ENCODE results near the gene FRS3. TPM values are rescaled to one million over a fixed set of nuclear protein-coding genes. Genes with fewer than 3 reads are reported as not detected.

Gene FRS3
- total and polyA plus RNA-seq, 2 of the 13 experiments (the other 11 are each of a cell fraction or from before 2014, with no cell fraction given): 3.0 to 7.4 TPM

DNA sequence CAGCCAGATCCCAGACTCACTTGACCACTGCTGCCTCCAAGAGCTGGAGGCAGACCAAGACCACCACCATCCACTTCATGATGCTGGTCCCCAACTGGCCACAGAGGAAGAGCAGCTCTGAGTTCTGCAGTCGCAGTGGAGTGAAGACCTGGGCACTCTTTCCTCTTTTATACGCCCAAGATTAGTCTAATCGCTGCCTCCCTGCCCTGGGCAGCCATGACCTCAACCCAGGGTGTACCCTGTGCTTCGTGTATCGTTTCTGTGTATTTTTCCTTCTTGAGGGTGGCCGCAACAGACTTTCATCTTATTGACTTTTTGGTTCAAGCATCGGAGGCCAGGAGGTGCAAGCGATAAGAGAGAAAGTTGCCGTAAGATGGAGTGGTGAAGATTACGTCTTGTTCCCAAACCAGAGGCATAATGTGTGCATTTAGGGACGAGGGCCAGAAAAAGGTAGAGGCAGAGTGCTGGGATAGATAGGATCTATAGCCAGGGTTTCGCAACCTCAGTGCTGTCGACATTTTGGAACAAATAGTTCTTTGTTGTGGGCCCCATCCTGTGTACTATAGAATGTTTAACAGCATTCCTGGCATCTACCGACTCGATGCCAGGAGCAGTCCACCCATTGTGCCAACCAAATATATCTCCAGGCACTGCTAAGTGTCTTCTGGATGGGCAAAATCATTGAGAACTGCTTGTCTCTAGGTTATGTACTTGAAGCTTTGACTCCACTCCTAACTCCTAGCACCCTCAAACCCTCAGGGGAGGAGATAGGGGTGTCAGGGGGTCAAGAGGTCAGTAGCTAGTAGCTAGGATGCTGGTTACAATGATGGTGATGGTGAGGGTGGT is 32.2 kb downstream of the FRS3 start, which contains the start of gene PGC (continued):
- TF ChIP-seq, protein P1, sequence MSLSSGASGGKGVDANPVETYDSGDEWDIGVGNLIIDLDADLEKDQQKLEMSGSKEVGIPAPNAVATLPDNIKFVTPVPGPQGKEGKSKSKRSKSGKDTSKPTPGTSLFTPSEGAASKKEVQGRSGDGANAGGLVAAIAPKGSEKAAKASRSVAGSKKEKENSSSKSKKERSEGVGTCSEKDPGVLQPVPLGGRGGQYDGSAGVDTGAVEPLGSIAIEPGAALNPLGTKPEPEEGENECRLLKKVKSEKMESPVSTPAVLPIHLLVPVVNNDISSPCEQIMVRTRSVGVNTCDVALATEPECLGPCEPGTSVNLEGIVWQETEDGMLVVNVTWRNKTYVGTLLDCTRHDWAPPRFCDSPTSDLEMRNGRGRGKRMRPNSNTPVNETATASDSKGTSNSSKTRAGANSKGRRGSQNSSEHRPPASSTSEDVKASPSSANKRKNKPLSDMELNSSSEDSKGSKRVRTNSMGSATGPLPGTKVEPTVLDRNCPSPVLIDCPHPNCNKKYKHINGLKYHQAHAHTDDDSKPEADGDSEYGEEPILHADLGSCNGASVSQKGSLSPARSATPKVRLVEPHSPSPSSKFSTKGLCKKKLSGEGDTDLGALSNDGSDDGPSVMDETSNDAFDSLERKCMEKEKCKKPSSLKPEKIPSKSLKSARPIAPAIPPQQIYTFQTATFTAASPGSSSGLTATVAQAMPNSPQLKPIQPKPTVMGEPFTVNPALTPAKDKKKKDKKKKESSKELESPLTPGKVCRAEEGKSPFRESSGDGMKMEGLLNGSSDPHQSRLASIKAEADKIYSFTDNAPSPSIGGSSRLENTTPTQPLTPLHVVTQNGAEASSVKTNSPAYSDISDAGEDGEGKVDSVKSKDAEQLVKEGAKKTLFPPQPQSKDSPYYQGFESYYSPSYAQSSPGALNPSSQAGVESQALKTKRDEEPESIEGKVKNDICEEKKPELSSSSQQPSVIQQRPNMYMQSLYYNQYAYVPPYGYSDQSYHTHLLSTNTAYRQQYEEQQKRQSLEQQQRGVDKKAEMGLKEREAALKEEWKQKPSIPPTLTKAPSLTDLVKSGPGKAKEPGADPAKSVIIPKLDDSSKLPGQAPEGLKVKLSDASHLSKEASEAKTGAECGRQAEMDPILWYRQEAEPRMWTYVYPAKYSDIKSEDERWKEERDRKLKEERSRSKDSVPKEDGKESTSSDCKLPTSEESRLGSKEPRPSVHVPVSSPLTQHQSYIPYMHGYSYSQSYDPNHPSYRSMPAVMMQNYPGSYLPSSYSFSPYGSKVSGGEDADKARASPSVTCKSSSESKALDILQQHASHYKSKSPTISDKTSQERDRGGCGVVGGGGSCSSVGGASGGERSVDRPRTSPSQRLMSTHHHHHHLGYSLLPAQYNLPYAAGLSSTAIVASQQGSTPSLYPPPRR (CRISPR knock-in tag; IDR thresholded peaks at IDR 0.05; ENCODE audit: borderline replicate concordance): peak; percentile 91
- TF ChIP-seq ZNF354B (CRISPR knock-in tag; IDR thresholded peaks at IDR 0.05) (0 out of 2 replicates have a peak, but pooled peaks have one; percentile 47), HNF4G (IDR thresholded peaks at IDR 0.05; ENCODE audit: borderline replicate concordance, low read depth, low read length) (peak; percentile 53), HNF4G (CRISPR knock-in tag; IDR thresholded peaks at IDR 0.05; ENCODE audit: borderline replicate concordance, low read depth) (peak; percentile 21; the same call in 1 of the 2 replicates), TAF15 (IDR thresholded peaks at IDR 0.05; ENCODE audit: low read depth, low read length, poor library complexity, severe bottlenecking) (no peak), ZNF598 (CRISPR knock-in tag; IDR thresholded peaks at IDR 0.05; ENCODE audit: borderline replicate concordance) (peak; percentile 43; the same call in 1 of the 2 replicates), KLF11 (CRISPR knock-in tag; IDR thresholded peaks at IDR 0.05) (no peak), NFE2L1 (CRISPR knock-in tag; IDR thresholded peaks at IDR 0.05; ENCODE audit: borderline replicate concordance) (no peak), ARNT2 (CRISPR knock-in tag; IDR thresholded peaks at IDR 0.05; ENCODE audit: low read depth) (peak; percentile 77; the same call in 1 of the 2 replicates), ZNF792 (CRISPR knock-in tag; IDR thresholded peaks at IDR 0.05) (peak; percentile 57; the same call in 1 of the 2 replicates), NPAS2 (CRISPR knock-in tag; IDR thresholded peaks at IDR 0.05; ENCODE audit: borderline replicate concordance) (0 out of 2 replicates have a peak, but pooled peaks have one; percentile 30), ZNF737 (CRISPR knock-in tag; IDR thresholded peaks at IDR 0.05; ENCODE audit: borderline replicate concordance) (no peak; the same call in 1 of the 2 replicates), ERF (CRISPR knock-in tag; IDR thresholded peaks at IDR 0.05) (peak; percentile 38)
- TF ChIP-seq, protein P2, sequence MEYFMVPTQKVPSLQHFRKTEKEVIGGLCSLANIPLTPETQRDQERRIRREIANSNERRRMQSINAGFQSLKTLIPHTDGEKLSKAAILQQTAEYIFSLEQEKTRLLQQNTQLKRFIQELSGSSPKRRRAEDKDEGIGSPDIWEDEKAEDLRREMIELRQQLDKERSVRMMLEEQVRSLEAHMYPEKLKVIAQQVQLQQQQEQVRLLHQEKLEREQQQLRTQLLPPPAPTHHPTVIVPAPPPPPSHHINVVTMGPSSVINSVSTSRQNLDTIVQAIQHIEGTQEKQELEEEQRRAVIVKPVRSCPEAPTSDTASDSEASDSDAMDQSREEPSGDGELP (IDR thresholded peaks at IDR 0.05; ENCODE audit: borderline replicate concordance, low read depth): no peak; the same call in 1 of the 2 replicates
- TF ChIP-seq, protein P3, sequence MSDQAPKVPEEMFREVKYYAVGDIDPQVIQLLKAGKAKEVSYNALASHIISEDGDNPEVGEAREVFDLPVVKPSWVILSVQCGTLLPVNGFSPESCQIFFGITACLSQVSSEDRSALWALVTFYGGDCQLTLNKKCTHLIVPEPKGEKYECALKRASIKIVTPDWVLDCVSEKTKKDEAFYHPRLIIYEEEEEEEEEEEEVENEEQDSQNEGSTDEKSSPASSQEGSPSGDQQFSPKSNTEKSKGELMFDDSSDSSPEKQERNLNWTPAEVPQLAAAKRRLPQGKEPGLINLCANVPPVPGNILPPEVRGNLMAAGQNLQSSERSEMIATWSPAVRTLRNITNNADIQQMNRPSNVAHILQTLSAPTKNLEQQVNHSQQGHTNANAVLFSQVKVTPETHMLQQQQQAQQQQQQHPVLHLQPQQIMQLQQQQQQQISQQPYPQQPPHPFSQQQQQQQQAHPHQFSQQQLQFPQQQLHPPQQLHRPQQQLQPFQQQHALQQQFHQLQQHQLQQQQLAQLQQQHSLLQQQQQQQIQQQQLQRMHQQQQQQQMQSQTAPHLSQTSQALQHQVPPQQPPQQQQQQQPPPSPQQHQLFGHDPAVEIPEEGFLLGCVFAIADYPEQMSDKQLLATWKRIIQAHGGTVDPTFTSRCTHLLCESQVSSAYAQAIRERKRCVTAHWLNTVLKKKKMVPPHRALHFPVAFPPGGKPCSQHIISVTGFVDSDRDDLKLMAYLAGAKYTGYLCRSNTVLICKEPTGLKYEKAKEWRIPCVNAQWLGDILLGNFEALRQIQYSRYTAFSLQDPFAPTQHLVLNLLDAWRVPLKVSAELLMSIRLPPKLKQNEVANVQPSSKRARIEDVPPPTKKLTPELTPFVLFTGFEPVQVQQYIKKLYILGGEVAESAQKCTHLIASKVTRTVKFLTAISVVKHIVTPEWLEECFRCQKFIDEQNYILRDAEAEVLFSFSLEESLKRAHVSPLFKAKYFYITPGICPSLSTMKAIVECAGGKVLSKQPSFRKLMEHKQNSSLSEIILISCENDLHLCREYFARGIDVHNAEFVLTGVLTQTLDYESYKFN (CRISPR knock-in tag; conservative IDR thresholded peaks at IDR 0.05): peak; percentile 97
- TF ChIP-seq, protein P4, sequence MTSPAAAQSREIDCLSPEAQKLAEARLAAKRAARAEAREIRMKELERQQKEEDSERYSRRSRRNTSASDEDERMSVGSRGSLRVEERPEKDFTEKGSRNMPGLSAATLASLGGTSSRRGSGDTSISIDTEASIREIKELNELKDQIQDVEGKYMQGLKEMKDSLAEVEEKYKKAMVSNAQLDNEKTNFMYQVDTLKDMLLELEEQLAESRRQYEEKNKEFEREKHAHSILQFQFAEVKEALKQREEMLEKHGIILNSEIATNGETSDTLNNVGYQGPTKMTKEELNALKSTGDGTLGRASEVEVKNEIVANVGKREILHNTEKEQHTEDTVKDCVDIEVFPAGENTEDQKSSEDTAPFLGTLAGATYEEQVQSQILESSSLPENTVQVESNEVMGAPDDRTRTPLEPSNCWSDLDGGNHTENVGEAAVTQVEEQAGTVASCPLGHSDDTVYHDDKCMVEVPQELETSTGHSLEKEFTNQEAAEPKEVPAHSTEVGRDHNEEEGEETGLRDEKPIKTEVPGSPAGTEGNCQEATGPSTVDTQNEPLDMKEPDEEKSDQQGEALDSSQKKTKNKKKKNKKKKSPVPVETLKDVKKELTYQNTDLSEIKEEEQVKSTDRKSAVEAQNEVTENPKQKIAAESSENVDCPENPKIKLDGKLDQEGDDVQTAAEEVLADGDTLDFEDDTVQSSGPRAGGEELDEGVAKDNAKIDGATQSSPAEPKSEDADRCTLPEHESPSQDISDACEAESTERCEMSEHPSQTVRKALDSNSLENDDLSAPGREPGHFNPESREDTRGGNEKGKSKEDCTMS (CRISPR knock-in tag; conservative IDR thresholded peaks at IDR 0.05): no peak
